HepG2 (cell line): ENCODE measurements around the gene SEPTIN12. TPM values are rescaled to one million over a fixed set of nuclear protein-coding genes. Genes with fewer than 3 reads are reported as not detected.

ENCODE experiments used
- CEBPB ChIP-seq: IDR thresholded peaks from 2 replicates; pipeline ENCODE4 v1.6.1; 2011; ENCODE audit warnings: low read depth, low read length, improper control_type of control experiment, borderline replicate concordance
- HIVEP1 ChIP-seq: sonication (generic); formaldehyde crosslinking; IDR thresholded peaks from 2 replicates; pipeline ENCODE4 v1.4.0; 2020; ENCODE audit warnings: mild to moderate bottlenecking, missing genetic modification reagents
- NR2C2 ChIP-seq: sonication (generic); formaldehyde crosslinking; IDR thresholded peaks from 2 replicates; pipeline ENCODE4 v1.4.0; 2020; ENCODE audit warnings: missing genetic modification reagents, mild to moderate bottlenecking, moderate library complexity, borderline replicate concordance
- RARA ChIP-seq: IDR thresholded peaks from 2 replicates; pipeline ENCODE4 v1.6.1; 2016; ENCODE audit warnings: missing genetic modification reagents, missing compliant biosample characterization
- TP53 ChIP-seq: sonication (generic); formaldehyde crosslinking; conservative IDR thresholded peaks from 2 replicates; pipeline ENCODE4 v1.4.0; 2020; ENCODE audit warnings: missing genetic modification reagents
- U2AF1 ChIP-seq: fragments of 200-400 bp; formaldehyde crosslinking; optimal IDR thresholded peaks from 2 replicates; pipeline ENCODE3; 2017; ENCODE audit warnings: mild to moderate bottlenecking, low read depth, low read length
- polyA plus RNA-seq, 8 experiments: library from polyadenylated mRNA; depleted of rRNA in 3 of 8; stranded (reverse) in 7 of 8; unstranded in 1 of 8; fragments of >200 nt; fragmentation: Illumina TruSeq in 4 of 8; extraction: Trizol in 4 of 8; gene quantifications; 2 replicates each; pipeline versions ENCODE4 v1.2.1 to v1.2.3, GENCODE V29; 2011 to 2016; ENCODE audit warnings: low read depth in 4 of 8, missing spikeins in 1 of 8, mixed read lengths in 1 of 8; ENCODE audit not compliant: insufficient read depth in 1 of 8
- total RNA-seq, 5 experiments: library from RNA; depleted of rRNA; stranded (reverse); fragments of >200 nt; fragmentation: Illumina TruSeq; extraction: Trizol; gene quantifications; 2 replicates each; pipeline ENCODE4 v1.2.3, GENCODE V29; 2016; ENCODE audit warnings: low read depth in 1 of 5
- TF ChIP-seq, protein P1 (sequence below): sonication (generic); formaldehyde crosslinking; IDR thresholded peaks from 2 replicates; pipeline ENCODE4 v1.4.0; 2020; ENCODE audit warnings: mild to moderate bottlenecking, missing genetic modification reagents
- TF ChIP-seq, protein P2 (sequence below): sonication (generic); formaldehyde crosslinking; IDR thresholded peaks from 2 replicates; pipeline ENCODE4 v1.5.1; 2020; ENCODE audit warnings: mild to moderate bottlenecking, missing genetic modification reagents, moderate library complexity
- TF ChIP-seq, protein P3 (sequence below): sonication (generic); formaldehyde crosslinking; IDR thresholded peaks from 2 replicates; pipeline ENCODE4 v1.8.0; 2022; ENCODE audit warnings: missing genetic modification reagents, mild to moderate bottlenecking, moderate library complexity, borderline replicate concordance
- TF ChIP-seq, protein P4 (sequence below): sonication (generic); formaldehyde crosslinking; IDR thresholded peaks from 2 replicates; pipeline ENCODE4 v1.5.0; 2020; ENCODE audit warnings: mild to moderate bottlenecking, missing genetic modification reagents, borderline replicate concordance
- TF ChIP-seq, protein P5 (sequence below): sonication (generic); formaldehyde crosslinking; conservative IDR thresholded peaks from 2 replicates; pipeline ENCODE4 v1.8.1; 2023; ENCODE audit warnings: missing genetic modification reagents

The SEPTIN12 gene
- total and polyA plus RNA-seq, 2 of the 13 experiments (the other 11 are each of a cell fraction or from before 2014, with no cell fraction given) = 0.22 TPM; not detected in 1

DNA sequence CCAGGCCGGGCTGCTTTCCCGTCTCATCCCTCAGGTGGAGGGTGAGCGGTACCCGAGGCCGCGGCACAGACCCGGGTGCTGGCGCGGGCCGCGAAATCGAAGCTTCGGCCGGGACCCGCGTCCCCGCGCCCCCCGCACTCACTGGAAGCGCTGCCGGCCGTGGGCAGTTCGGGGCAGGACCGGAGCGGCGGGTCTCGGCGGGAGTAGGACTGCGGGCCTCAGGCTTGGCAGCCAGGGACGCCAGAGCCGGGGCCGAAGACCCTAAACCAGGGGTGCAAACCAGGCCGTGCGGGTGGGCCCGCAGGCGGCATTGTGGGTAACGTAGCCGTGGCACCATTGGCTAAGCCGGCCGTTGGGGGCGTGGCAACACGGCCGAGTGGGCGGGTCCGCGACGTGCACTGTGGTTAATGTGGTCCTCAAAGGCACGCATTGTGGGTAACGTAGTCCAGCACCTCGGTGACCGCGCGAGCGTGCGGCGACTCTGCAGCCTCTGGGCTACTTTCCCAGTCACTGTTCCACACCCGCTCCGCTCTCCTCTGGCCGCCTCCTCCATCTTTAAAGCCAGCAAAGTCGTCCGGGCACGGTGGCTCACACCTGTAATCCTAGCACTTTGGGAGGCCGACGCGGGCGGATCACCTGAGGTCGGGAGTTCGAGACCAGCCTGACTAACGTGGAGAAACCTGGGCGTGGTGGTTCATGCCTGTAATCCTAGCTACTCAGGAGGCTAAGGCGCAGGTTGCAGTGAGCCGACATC lies 21.1 kb downstream of the SEPTIN12 start, which contains the start of gene ZNF500 (continued):
- TF ChIP-seq, protein P1, sequence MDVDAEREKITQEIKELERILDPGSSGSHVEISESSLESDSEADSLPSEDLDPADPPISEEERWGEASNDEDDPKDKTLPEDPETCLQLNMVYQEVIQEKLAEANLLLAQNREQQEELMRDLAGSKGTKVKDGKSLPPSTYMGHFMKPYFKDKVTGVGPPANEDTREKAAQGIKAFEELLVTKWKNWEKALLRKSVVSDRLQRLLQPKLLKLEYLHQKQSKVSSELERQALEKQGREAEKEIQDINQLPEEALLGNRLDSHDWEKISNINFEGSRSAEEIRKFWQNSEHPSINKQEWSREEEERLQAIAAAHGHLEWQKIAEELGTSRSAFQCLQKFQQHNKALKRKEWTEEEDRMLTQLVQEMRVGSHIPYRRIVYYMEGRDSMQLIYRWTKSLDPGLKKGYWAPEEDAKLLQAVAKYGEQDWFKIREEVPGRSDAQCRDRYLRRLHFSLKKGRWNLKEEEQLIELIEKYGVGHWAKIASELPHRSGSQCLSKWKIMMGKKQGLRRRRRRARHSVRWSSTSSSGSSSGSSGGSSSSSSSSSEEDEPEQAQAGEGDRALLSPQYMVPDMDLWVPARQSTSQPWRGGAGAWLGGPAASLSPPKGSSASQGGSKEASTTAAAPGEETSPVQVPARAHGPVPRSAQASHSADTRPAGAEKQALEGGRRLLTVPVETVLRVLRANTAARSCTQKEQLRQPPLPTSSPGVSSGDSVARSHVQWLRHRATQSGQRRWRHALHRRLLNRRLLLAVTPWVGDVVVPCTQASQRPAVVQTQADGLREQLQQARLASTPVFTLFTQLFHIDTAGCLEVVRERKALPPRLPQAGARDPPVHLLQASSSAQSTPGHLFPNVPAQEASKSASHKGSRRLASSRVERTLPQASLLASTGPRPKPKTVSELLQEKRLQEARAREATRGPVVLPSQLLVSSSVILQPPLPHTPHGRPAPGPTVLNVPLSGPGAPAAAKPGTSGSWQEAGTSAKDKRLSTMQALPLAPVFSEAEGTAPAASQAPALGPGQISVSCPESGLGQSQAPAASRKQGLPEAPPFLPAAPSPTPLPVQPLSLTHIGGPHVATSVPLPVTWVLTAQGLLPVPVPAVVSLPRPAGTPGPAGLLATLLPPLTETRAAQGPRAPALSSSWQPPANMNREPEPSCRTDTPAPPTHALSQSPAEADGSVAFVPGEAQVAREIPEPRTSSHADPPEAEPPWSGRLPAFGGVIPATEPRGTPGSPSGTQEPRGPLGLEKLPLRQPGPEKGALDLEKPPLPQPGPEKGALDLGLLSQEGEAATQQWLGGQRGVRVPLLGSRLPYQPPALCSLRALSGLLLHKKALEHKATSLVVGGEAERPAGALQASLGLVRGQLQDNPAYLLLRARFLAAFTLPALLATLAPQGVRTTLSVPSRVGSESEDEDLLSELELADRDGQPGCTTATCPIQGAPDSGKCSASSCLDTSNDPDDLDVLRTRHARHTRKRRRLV (CRISPR knock-in tag) = peak; percentile 44; the same call in 1 of the 2 replicates
- TF ChIP-seq, protein P2, sequence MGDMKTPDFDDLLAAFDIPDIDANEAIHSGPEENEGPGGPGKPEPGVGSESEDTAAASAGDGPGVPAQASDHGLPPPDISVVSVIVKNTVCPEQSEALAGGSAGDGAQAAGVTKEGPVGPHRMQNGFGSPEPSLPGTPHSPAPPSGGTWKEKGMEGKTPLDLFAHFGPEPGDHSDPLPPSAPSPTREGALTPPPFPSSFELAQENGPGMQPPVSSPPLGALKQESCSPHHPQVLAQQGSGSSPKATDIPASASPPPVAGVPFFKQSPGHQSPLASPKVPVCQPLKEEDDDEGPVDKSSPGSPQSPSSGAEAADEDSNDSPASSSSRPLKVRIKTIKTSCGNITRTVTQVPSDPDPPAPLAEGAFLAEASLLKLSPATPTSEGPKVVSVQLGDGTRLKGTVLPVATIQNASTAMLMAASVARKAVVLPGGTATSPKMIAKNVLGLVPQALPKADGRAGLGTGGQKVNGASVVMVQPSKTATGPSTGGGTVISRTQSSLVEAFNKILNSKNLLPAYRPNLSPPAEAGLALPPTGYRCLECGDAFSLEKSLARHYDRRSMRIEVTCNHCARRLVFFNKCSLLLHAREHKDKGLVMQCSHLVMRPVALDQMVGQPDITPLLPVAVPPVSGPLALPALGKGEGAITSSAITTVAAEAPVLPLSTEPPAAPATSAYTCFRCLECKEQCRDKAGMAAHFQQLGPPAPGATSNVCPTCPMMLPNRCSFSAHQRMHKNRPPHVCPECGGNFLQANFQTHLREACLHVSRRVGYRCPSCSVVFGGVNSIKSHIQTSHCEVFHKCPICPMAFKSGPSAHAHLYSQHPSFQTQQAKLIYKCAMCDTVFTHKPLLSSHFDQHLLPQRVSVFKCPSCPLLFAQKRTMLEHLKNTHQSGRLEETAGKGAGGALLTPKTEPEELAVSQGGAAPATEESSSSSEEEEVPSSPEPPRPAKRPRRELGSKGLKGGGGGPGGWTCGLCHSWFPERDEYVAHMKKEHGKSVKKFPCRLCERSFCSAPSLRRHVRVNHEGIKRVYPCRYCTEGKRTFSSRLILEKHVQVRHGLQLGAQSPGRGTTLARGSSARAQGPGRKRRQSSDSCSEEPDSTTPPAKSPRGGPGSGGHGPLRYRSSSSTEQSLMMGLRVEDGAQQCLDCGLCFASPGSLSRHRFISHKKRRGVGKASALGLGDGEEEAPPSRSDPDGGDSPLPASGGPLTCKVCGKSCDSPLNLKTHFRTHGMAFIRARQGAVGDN (CRISPR knock-in tag) = peak; percentile 89
- TF ChIP-seq U2AF1 (no peak), RARA (CRISPR knock-in tag) (peak; percentile 16; the same call in 1 of the 2 replicates), NR2C2 (peak; percentile 83), HIVEP1 (0 out of 2 replicates have a peak, but pooled peaks have one; percentile 36), CEBPB (no peak; the same call in 1 of the 2 replicates), TP53 (CRISPR knock-in tag) (peak; percentile 40; the same call in 1 of the 2 replicates)
- TF ChIP-seq, protein P3, sequence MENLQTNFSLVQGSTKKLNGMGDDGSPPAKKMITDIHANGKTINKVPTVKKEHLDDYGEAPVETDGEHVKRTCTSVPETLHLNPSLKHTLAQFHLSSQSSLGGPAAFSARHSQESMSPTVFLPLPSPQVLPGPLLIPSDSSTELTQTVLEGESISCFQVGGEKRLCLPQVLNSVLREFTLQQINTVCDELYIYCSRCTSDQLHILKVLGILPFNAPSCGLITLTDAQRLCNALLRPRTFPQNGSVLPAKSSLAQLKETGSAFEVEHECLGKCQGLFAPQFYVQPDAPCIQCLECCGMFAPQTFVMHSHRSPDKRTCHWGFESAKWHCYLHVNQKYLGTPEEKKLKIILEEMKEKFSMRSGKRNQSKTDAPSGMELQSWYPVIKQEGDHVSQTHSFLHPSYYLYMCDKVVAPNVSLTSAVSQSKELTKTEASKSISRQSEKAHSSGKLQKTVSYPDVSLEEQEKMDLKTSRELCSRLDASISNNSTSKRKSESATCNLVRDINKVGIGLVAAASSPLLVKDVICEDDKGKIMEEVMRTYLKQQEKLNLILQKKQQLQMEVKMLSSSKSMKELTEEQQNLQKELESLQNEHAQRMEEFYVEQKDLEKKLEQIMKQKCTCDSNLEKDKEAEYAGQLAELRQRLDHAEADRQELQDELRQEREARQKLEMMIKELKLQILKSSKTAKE = 0 out of 2 replicates have a peak, but pooled peaks have one; percentile 2
- TF ChIP-seq, protein P4, sequence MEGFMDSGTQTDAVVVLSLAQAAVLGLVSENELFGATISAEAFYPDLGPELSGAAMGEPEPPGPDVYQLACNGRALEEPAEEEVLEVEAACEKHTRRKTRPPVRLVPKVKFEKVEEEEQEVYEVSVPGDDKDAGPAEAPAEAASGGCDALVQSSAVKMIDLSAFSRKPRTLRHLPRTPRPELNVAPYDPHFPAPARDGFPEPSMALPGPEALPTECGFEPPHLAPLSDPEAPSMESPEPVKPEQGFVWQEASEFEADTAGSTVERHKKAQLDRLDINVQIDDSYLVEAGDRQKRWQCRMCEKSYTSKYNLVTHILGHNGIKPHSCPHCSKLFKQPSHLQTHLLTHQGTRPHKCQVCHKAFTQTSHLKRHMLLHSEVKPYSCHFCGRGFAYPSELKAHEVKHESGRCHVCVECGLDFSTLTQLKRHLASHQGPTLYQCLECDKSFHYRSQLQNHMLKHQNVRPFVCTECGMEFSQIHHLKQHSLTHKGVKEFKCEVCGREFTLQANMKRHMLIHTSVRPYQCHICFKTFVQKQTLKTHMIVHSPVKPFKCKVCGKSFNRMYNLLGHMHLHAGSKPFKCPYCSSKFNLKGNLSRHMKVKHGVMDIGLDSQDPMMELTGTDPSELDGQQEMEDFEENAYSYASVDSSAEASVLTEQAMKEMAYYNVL (CRISPR knock-in tag) = peak; percentile 81; the same call in 1 of the 2 replicates
- TF ChIP-seq, protein P5, sequence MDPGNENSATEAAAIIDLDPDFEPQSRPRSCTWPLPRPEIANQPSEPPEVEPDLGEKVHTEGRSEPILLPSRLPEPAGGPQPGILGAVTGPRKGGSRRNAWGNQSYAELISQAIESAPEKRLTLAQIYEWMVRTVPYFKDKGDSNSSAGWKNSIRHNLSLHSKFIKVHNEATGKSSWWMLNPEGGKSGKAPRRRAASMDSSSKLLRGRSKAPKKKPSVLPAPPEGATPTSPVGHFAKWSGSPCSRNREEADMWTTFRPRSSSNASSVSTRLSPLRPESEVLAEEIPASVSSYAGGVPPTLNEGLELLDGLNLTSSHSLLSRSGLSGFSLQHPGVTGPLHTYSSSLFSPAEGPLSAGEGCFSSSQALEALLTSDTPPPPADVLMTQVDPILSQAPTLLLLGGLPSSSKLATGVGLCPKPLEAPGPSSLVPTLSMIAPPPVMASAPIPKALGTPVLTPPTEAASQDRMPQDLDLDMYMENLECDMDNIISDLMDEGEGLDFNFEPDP (CRISPR knock-in tag) = 0 out of 2 replicates have a peak, but pooled peaks have one; percentile 27
